ENCODE results near the gene ZNF692.

ZNF692 gene

GRCh38 chr1:248873993-248874533 is 15.2 kb upstream of the ZNF692 start:
- DNase-seq: peak; percentile 91

- DNase-seq: peak; percentile 94
Measured at GRCh38 chr1:248873409-248873992, 14.6 kb upstream of the ZNF692 start.

GRCh38 chr1:248872752-248873408 is 14.0 kb upstream of the ZNF692 start:
- peak; percentile 51 for DNase-seq

DNA sequence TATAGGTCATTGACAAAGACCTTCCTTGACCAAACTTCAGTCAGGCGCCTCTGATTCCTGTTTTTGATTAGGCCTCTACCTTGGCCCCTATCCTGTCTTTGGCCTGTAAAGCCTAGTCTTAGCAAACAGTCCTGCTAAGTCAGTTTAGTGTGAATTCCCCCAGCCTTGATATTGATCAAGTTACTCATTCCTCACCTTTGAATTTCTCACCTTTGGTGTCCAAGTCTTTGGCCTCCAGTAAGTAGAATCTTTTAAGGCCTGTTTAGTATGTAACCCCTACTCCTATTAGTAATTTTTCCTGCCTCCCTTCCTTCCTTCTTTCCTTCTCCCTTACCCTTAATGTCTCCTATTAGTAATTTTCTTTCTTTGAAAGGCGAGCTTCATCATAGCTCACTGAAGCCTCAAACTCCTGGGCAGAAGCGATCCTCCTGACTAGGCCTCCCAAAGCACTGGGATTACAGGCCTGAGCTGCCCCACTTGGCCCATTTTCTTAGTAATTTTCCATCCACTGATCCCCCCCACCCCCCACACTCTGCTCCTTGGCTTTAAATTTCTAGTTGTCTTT is 13.0 kb upstream of the ZNF692 start:
- no peak for DNase-seq

GRCh38 chr1:248862998-248863881 is 4.4 kb upstream of the ZNF692 start:
- peak; percentile 84 for DNase-seq

- no peak for DNase-seq
Measured at GRCh38 chr1:248862695-248862997, 3.8 kb upstream of the ZNF692 start.

DNA sequence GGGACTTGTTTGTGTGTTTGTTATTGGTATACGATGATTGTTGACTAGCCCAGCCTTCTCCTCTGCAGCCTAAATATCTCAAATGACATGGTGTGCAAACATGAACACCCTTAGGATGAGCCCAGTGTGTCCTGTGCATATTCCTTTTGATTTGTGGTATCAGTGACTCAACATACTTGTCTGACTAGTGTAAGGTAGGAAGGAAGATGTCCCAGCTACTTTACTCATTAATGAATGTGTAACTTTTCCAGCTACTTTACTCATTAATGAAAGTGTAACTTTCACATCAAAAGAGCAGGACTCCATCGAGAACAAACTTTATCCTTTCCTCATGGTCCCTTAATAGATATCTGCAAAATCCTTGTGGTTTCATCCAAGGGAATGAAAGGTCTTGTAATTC is 2.7 kb upstream of the ZNF692 start:
- no peak for DNase-seq

DNA sequence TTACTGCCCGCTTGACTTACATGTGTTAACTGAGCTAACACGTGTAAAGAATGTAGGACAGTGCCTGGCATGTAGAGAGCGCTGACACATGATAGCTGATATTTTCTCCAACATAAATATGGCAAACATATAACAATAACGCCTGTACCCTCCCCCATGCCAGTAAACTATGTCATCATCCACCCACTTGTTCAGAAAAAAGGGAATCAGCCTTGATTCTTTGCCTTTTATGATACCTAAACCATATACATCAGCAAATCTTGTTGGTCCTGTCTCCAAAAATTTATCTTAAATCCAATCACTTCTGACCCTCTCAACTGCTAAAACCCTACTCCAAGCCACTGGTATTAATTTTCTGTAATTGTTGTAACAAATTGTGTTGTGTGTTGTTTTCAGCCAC is 1.1 kb upstream of the ZNF692 start:
- DNase-seq: no peak

- DNase-seq: peak; percentile 26
Measured at GRCh38 chr1:248858096-248858890, 592 bp downstream of the ZNF692 start.

GRCh38 chr1:248857749-248858095 is 1.2 kb downstream of the ZNF692 start:
- no peak for DNase-seq

DNA sequence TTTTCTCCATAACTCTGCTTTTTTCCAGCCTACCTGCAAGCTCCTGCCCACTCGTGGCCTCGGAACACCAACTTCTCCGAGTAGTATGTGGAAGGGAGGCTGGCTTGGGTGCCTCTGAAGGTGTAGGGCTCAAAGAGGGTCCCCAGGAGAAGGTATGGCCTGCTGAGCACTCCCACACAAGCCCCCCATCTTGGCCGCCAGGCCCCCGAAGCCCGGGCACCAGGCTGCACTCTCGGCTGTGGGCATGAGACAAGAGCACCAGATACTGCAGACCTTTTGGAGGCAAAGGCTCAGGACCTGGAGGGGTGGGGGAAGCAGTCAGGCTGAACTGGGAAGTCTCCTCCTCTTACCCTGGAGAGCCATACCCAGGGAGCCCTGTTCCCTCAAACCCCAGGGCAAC is 1.7 kb downstream of the ZNF692 start:
- DNase-seq: no peak

- no peak for DNase-seq
Measured at GRCh38 chr1:248856176-248856575, 2.7 kb downstream of the ZNF692 start.

- no peak for DNase-seq
Measured at GRCh38 chr1:248855580-248855979, 3.3 kb downstream of the ZNF692 start.

GRCh38 chr1:248853663-248854375 is 5.1 kb downstream of the ZNF692 start:
- DNase-seq: peak; percentile 58

GRCh38 chr1:248852481-248853405 is 6.1 kb downstream of the ZNF692 start:
- no peak for DNase-seq

DNA sequence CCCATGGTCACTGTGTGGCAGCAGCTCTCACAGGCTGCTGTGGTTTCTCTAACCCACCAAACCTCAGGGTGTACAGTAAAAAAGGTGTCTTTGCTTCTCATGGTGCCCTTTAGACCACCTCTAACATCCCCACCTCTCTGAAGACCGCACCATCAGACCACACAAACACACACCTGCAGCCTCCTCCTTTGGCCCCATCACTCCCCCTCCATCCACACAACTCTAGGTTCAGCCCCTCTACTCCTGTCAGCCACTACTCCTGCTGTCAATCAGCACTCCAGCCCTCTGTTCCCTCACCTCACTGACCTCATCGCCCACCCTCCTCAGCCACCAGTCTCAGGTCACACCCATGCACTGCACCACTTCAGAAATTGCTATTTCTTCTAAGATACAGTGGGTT is 7.5 kb downstream of the ZNF692 start:
- DNase-seq: no peak

GRCh38 chr1:248850536-248851251 is 8.2 kb downstream of the ZNF692 start:
- no peak for DNase-seq

DNA sequence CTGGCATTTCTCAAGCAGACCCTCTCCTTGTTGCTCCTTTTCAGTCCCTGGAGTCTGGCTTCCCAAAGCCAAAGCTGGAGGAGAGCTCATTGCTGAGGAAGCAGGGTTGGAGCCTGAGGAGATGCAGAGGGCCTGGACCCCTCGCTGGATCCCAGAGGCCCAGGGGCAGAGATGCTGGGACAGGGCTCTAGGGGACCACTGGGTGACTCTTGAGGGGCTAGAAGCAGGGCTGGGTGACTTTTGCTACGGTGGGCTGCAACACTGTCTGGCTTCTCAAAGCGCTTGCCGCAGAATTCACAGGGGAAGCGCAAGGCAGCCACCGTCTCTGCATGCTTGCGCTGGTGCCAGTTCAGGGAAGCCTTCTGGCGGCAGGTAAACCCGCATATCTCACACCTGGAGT is 8.8 kb downstream of the ZNF692 start:
- no peak for DNase-seq

DNA sequence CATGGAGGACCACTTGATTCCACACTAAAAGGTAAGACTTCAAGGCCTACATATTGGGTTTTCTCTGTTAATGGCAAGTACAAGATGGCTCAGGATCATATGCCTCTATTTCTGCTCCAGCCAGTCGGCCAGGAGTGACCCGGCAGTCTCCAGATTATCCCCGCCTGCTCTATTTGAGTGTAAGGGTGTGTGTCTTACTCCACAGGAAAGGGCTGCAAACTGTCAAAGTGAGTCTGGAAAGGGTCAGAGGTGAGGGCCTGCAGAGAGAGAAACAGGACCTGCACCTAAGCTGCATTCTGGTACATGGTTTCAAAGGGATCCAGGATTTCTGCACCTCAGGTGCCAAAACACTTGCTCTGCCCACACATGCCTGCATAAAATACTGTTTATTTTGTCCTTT is 9.2 kb downstream of the ZNF692 start:
- DNase-seq: no peak

DNA sequence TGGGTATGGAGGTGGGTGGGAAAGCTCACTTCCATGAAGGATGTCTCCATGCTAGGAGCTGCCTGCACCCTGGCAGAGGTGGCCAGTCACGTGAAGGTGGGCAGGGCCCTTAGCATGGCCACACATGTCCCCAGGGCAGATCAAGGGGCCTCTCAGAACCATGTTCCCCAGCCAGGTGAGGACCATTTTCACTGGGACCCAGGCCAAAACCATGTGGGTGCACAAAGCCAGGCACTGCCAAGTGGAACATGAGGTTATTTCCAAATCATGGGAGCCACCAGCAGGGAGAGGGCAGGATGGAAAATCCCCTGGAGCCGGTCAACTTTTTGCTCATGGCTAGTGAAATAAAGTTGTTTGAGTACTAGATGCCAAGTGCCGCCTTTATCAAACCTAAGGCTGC is 9.7 kb downstream of the ZNF692 start:
- DNase-seq: no peak

All from CD4-positive, alpha-beta T cell treated with Interleukin-21 for 1 hour (primary cell).